HUES48 (cell line): ENCODE data around the gene CRK.

Experiments used
- H3K27ac ChIP-seq: one replicate; pipeline ENCODE4 v1.7.0; 2013; ENCODE audit warnings: low read depth, low read length, inconsistent platforms
- H3K27me3 ChIP-seq: 2 replicates; pipeline ENCODE4 v1.6.1; 2013; ENCODE audit warnings: mild to moderate bottlenecking, low read length; ENCODE audit not compliant: control insufficient read depth, insufficient read depth
- H3K36me3 ChIP-seq: 2 replicates; pipeline ENCODE4 v1.6.1; 2013; ENCODE audit warnings: low read length; ENCODE audit not compliant: control insufficient read depth, insufficient read depth
- H3K4me1 ChIP-seq: 2 replicates; pipeline ENCODE4 v1.6.1; 2013; ENCODE audit warnings: mild to moderate bottlenecking, low read length; ENCODE audit not compliant: control insufficient read depth, insufficient read depth
- H3K4me3 ChIP-seq: 2 replicates; pipeline ENCODE4 v1.5.1; 2013; ENCODE audit warnings: mild to moderate bottlenecking, low read depth, low read length
- H3K9ac ChIP-seq: 2 replicates; pipeline ENCODE4 v1.6.1; 2013; ENCODE audit warnings: mild to moderate bottlenecking, low read depth, low read length, moderate library complexity
- H3K9me3 ChIP-seq: 2 replicates; pipeline ENCODE4 v1.6.1; 2013; ENCODE audit warnings: low read length; ENCODE audit not compliant: control insufficient read depth, insufficient read depth

The CRK gene

GRCh38 chr17:1484676-1485422, 28.8 kb upstream of the CRK start:
- H3K9ac ChIP-seq = no peak overlapping the region

GRCh38 chr17:1484060-1484535, 28.1 kb upstream of the CRK start:
- Histone ChIP-seq H3K4me1 (peaks cover 8% of the 10 kb centered on the region; the same call in 1 of the 2 replicates), H3K36me3 (peaks cover 24% of the 10 kb centered on the region), H3K9me3 (no peaks in the 10 kb centered on the region), H3K4me3 (no peak overlapping the region), H3K27me3 (no peaks in the 10 kb centered on the region; the same call in 1 of the 2 replicates), H3K27ac (no peak overlapping the region), H3K9ac (no peak overlapping the region)

More at GRCh38 chr17:1484676-1485422, 28.8 kb upstream of the CRK start:
- Histone ChIP-seq H3K4me1 (peaks cover 8% of the 10 kb centered on the region; the same call in 1 of the 2 replicates), H3K9me3 (no peaks in the 10 kb centered on the region), H3K27me3 (no peaks in the 10 kb centered on the region; the same call in 1 of the 2 replicates), H3K36me3 (peaks cover 24% of the 10 kb centered on the region), H3K27ac (peak overlapping the region; percentile 79), H3K4me3 (peak overlapping the region; percentile 49)

GRCh38 chr17:1482680-1483079, 26.6 kb upstream of the CRK start:
- Histone ChIP-seq H3K36me3 (peaks cover 35% of the 10 kb centered on the region), H3K9ac (no peak overlapping the region), H3K27ac (no peak overlapping the region), H3K4me1 (peaks cover 3% of the 10 kb centered on the region; the same call in 1 of the 2 replicates), H3K27me3 (no peaks in the 10 kb centered on the region), H3K4me3 (no peak overlapping the region), H3K9me3 (no peaks in the 10 kb centered on the region)

- peaks cover 3% of the 10 kb centered on the region; the same call in 1 of the 2 replicates for H3K4me1 ChIP-seq
- no peak overlapping the region for H3K9ac ChIP-seq
- H3K36me3 ChIP-seq = peaks cover 42% of the 10 kb centered on the region
- no peak overlapping the region for H3K27ac ChIP-seq
- H3K9me3 ChIP-seq = no peaks in the 10 kb centered on the region
- H3K27me3 ChIP-seq = no peaks in the 10 kb centered on the region
- no peak overlapping the region for H3K4me3 ChIP-seq
These were observed 25.7 kb upstream of the CRK start for GRCh38 chr17:1481736-1482135.

- Histone ChIP-seq H3K27me3 (no peaks in the 10 kb centered on the region), H3K36me3 (peaks cover 48% of the 10 kb centered on the region), H3K9me3 (no peaks in the 10 kb centered on the region), H3K9ac (no peak overlapping the region), H3K4me3 (no peak overlapping the region), H3K4me1 (peaks cover 3% of the 10 kb centered on the region; the same call in 1 of the 2 replicates), H3K27ac (no peak overlapping the region)
These were observed 24.9 kb upstream of the CRK start for GRCh38 chr17:1480747-1481465.

- H3K4me1 ChIP-seq = no peaks in the 10 kb centered on the region
- no peak overlapping the region for H3K9ac ChIP-seq
- peaks cover 55% of the 10 kb centered on the region for H3K36me3 ChIP-seq
- no peak overlapping the region for H3K27ac ChIP-seq
- no peak overlapping the region for H3K4me3 ChIP-seq
- H3K9me3 ChIP-seq = no peaks in the 10 kb centered on the region
- no peaks in the 10 kb centered on the region for H3K27me3 ChIP-seq
These were observed 22.4 kb upstream of the CRK start for GRCh38 chr17:1478418-1478817.

GRCh38 chr17:1475321-1475854, 19.4 kb upstream of the CRK start:
- H3K9ac ChIP-seq = no peak overlapping the region
- H3K36me3 ChIP-seq = peaks cover 42% of the 10 kb centered on the region
- H3K27me3 ChIP-seq = no peaks in the 10 kb centered on the region
- no peak overlapping the region for H3K27ac ChIP-seq
- no peaks in the 10 kb centered on the region for H3K9me3 ChIP-seq
- H3K4me1 ChIP-seq = no peaks in the 10 kb centered on the region; the same call in 1 of the 2 replicates
- H3K4me3 ChIP-seq = no peak overlapping the region

- Histone ChIP-seq H3K4me3 (no peak overlapping the region), H3K9ac (no peak overlapping the region), H3K27me3 (no peaks in the 10 kb centered on the region), H3K36me3 (peaks cover 41% of the 10 kb centered on the region), H3K4me1 (no peaks in the 10 kb centered on the region; the same call in 1 of the 2 replicates), H3K27ac (no peak overlapping the region), H3K9me3 (no peaks in the 10 kb centered on the region)
These were observed 18.6 kb upstream of the CRK start for GRCh38 chr17:1474402-1475189.

- Histone ChIP-seq H3K36me3 (peaks cover 40% of the 10 kb centered on the region), H3K4me1 (no peaks in the 10 kb centered on the region; the same call in 1 of the 2 replicates), H3K27ac (no peak overlapping the region), H3K27me3 (no peaks in the 10 kb centered on the region), H3K4me3 (no peak overlapping the region), H3K9me3 (no peaks in the 10 kb centered on the region), H3K9ac (no peak overlapping the region)
These were observed 17.8 kb upstream of the CRK start for GRCh38 chr17:1473841-1474240.

GRCh38 chr17:1473170-1473569, 17.1 kb upstream of the CRK start:
- Histone ChIP-seq H3K9ac (no peak overlapping the region), H3K4me1 (no peaks in the 10 kb centered on the region; the same call in 1 of the 2 replicates), H3K27me3 (no peaks in the 10 kb centered on the region), H3K4me3 (no peak overlapping the region), H3K36me3 (peaks cover 39% of the 10 kb centered on the region), H3K9me3 (no peaks in the 10 kb centered on the region), H3K27ac (no peak overlapping the region)
